ENCODE data around the gene STARD9. TPM values are rescaled to one million over a fixed set of nuclear protein-coding genes. Genes with fewer than 3 reads are reported as not detected.

The STARD9 gene
- total and polyA plus RNA-seq, 9 of the 15 experiments (the other 6 are each of a cell fraction or from before 2014, with no cell fraction given), result 0.45 to 6.0 (median 3.6) TPM

DNA sequence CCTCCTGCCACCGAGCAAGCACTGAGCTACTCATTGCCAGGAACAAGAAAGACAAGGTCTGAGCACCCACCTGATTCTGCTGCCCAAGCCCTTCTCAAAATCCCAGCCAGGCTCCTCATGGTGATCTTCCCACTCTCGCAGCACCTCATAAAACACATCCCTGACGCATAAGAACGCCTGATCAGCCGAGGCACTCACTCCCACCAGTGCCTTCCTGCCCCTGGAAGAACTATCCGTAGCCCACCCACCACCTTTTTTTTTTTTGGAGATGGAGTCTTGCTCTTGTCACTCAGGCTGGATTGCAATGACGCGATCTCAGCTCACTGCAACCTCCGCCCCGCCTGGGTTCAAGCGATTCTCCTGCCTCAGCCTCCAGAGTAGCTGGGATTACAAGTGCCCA lies 157.6 kb downstream of the STARD9 start:
- TF ChIP-seq CREB3 (tag; conservative IDR thresholded peaks at IDR 0.05; ENCODE audit: low read depth) (no peak), ZBTB7A (IDR thresholded peaks at IDR 0.05; ENCODE audit: borderline replicate concordance, control insufficient read depth, low read depth, low read length) (no peak), POLR2H (tag; IDR thresholded peaks at IDR 0.05; ENCODE audit: low read depth) (no peak), CREB3L1 (IDR thresholded peaks at IDR 0.05; ENCODE audit: borderline replicate concordance, low read depth) (no peak)
- TF ChIP-seq, protein P1, sequence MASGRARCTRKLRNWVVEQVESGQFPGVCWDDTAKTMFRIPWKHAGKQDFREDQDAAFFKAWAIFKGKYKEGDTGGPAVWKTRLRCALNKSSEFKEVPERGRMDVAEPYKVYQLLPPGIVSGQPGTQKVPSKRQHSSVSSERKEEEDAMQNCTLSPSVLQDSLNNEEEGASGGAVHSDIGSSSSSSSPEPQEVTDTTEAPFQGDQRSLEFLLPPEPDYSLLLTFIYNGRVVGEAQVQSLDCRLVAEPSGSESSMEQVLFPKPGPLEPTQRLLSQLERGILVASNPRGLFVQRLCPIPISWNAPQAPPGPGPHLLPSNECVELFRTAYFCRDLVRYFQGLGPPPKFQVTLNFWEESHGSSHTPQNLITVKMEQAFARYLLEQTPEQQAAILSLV (tag; IDR thresholded peaks at IDR 0.05), result no peak
- TF ChIP-seq, protein P2, sequence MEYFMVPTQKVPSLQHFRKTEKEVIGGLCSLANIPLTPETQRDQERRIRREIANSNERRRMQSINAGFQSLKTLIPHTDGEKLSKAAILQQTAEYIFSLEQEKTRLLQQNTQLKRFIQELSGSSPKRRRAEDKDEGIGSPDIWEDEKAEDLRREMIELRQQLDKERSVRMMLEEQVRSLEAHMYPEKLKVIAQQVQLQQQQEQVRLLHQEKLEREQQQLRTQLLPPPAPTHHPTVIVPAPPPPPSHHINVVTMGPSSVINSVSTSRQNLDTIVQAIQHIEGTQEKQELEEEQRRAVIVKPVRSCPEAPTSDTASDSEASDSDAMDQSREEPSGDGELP (CRISPR knock-in tag; IDR thresholded peaks at IDR 0.05; ENCODE audit: borderline replicate concordance), result no peak
- CTCF ChIA-PET (ENCODE audit: low intra/inter-chr PET ratio), result no interaction called here
- Histone ChIP-seq H3K27me3 (ENCODE audit: control insufficient read depth in 2 of 2, insufficient read depth in 2 of 2, low read length in 2 of 2) (no peaks in the 10 kb centered on the region), H3K36me3 (ENCODE audit: control insufficient read depth, insufficient read depth, low read length) (peaks cover 75% of the 10 kb centered on the region), H3K9ac (ENCODE audit: insufficient read depth in 1 of 2, low read depth in 2 of 2, low read length in 2 of 2) (no peak overlapping the region), H3K9me1 (ENCODE audit: control insufficient read depth, insufficient read depth, low read length) (no peaks in the 10 kb centered on the region), H3K27ac (ENCODE audit: extremely low read depth, low read depth, low read length) (no peak overlapping the region), H3K9me3 (replicated peaks; ENCODE audit: control insufficient read depth, insufficient read depth, low read depth, low read length) (no peaks in the 10 kb centered on the region), H3K79me2 (ENCODE audit: control insufficient read depth, insufficient read depth, low read length) (peaks cover 22% of the 10 kb centered on the region), H4K20me1 (replicated peaks; ENCODE audit: control insufficient read depth, insufficient read depth, low read length) (peaks cover 4% of the 10 kb centered on the region; the same call in 1 of the 2 replicates), H3K4me1 (replicated peaks in 1 of 2; ENCODE audit: control insufficient read depth in 2 of 2, insufficient read depth in 2 of 2, low read length in 2 of 2) (peaks cover 5 to 29% of the 10 kb centered on the region in 2 experiments; a peak in 4 of 5 replicates), H3K4me3 (no peak overlapping the region), H2AFZ (ENCODE audit: low read depth, low read length) (no peak overlapping the region), H3K4me2 (ENCODE audit: insufficient read depth, low read length) (no peak overlapping the region)
- DNase-seq (ENCODE audit: extremely low read depth in 1 of 4, low spot score in 3 of 4) (no peak), ATAC-seq (no peak), FAIRE-seq (no peak)
- intact Hi-C loops (cut with micrococcal nuclease), result no loop called here
- POLR2A ChIA-PET, result interaction anchor here (0.6 kb wide), 1 partner anchor 10 kb away, joined by 3 read pairs; no protein-coding TSS in a partner anchor
- in situ Hi-C loops (cut with MboI), result no loop called here
- no TSS peak for BruUV-seq (replicated peaks)
- WGBS (ENCODE audit: insufficient coverage, low coverage, missing lambda C conversion rate), result 92% methylated on average over 10 of the region's 11 CpGs
